A549 (cell line): ENCODE measurements around the gene GPR89A.
"Not testable (repeated sequence)": the region's sequence is repeated elsewhere in the genome, so short reads cannot be mapped to it uniquely, and the experiment has no call there.

Source experiments
- EP300 ChIP-seq, 2 experiments: fragments of >200 bp; sonication (Bioruptor Twin); formaldehyde crosslinking; IDR thresholded peaks; 2 replicates in 1 of 2; 3 replicates in 1 of 2; pipeline ENCODE4 v1.6.1; 2016 to 2017
- ESRRA ChIP-seq: fragments of 150-350 bp; IDR thresholded peaks from 2 replicates; pipeline ENCODE4 v1.6.1; 2014; ENCODE audit warnings: mild to moderate bottlenecking, low read length, borderline replicate concordance
- HDAC2 ChIP-seq: fragments of 200-600 bp; sonication (generic); IDR thresholded peaks from 2 replicates; pipeline ENCODE4 v1.6.1; 2016
- RNF2 ChIP-seq: fragments of 200-600 bp; sonication (generic); IDR thresholded peaks from 2 replicates; pipeline ENCODE4 v1.6.1; 2016; ENCODE audit warnings: low read depth, mild to moderate bottlenecking, antibody characterized with exemption, moderate library complexity, borderline replicate concordance
- SMC3 ChIP-seq: fragments of >200 bp; sonication (Bioruptor Twin); formaldehyde crosslinking; IDR thresholded peaks from 3 replicates; pipeline ENCODE4 v1.6.1; 2018; ENCODE audit warnings: inconsistent platforms
- ZC3H11A ChIP-seq: fragments of 450-650 bp; IDR thresholded peaks from 2 replicates; pipeline ENCODE4 v1.6.1; 2014; ENCODE audit warnings: antibody characterized with exemption, mild to moderate bottlenecking
- TF ChIP-seq, protein P1 (sequence below): fragments of >200 bp; sonication (Bioruptor Twin); formaldehyde crosslinking; IDR thresholded peaks from 3 replicates; pipeline ENCODE4 v1.5.1; 2016

GRCh38 chr1:145607289-145607688 is 499 bp upstream of the GPR89A start:
- not testable (repeated sequence) for TF ChIP-seq SMC3; HDAC2; ESRRA; ZC3H11A; RNF2; EP300 (IDR thresholded peaks at IDR 0.05)
- TF ChIP-seq, protein P1, sequence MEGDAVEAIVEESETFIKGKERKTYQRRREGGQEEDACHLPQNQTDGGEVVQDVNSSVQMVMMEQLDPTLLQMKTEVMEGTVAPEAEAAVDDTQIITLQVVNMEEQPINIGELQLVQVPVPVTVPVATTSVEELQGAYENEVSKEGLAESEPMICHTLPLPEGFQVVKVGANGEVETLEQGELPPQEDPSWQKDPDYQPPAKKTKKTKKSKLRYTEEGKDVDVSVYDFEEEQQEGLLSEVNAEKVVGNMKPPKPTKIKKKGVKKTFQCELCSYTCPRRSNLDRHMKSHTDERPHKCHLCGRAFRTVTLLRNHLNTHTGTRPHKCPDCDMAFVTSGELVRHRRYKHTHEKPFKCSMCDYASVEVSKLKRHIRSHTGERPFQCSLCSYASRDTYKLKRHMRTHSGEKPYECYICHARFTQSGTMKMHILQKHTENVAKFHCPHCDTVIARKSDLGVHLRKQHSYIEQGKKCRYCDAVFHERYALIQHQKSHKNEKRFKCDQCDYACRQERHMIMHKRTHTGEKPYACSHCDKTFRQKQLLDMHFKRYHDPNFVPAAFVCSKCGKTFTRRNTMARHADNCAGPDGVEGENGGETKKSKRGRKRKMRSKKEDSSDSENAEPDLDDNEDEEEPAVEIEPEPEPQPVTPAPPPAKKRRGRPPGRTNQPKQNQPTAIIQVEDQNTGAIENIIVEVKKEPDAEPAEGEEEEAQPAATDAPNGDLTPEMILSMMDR = not testable (repeated sequence)
